CD4-positive, alpha-beta T cell treated with Interleukin-10 for 1 hour (primary cell): Measurements from ENCODE around the gene MARVELD1.

Source experiments
- DNase-seq: peaks from one replicate; pipeline ENCODE4 v3.0.0-alpha.2; 2020

The MARVELD1 gene

DNA sequence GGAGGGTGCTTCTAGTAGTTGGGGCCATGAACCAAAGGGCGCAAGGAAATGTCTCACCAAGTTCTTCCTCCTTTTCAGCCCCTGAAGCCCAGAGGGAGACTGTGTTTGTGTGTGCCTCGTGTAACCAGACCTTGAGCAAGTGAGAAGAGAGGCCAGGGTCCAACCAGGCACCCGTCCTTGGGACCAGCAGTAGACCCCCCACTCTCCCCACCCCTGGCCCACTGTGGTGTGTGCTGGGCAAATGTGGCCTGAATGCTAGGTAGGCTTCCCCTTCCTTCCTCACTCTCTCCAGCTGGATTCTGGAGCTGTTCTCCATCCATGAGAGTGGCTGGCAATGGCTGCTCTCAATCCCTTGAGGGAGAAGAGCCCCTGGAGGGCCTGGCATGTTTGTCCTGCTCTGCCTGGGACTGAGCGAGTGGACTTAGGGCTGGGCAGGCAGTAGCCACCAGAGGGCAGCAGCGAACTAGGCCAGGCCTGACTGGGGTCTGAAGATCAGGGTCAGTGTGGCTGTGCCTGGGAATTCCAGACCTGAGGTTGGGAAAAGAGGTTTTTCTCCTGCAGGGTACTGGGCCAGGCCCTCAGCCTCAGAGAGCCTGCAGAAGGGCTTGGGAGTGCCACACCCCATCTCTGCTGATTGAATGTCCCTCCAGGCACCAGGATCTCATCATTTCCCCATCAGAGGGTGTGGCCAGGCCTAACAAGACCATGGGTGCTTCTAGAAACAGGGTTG is 45.8 kb downstream of the MARVELD1 start:
- DNase-seq = peak; percentile 48

DNA sequence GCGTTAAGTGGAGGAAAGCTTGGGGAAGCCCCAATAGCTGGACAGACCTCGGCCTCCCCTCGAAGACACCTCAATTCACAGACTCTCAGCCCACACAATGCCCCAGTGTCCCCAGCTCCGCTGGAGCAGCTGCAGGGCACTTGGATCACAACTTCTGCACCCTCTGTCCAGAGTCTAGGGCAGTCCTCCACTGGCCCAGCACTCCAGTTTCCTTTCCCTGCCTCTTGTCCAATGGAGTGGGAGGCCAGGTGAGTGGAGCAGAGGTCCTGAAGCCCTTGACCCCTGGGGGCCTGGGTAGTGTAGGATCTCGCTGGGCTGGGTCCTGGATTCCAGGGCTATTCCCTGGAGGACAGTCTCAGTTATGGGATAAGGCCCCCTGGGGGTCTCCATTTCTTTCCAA is 46.4 kb downstream of the MARVELD1 start:
- no peak for DNase-seq

DNA sequence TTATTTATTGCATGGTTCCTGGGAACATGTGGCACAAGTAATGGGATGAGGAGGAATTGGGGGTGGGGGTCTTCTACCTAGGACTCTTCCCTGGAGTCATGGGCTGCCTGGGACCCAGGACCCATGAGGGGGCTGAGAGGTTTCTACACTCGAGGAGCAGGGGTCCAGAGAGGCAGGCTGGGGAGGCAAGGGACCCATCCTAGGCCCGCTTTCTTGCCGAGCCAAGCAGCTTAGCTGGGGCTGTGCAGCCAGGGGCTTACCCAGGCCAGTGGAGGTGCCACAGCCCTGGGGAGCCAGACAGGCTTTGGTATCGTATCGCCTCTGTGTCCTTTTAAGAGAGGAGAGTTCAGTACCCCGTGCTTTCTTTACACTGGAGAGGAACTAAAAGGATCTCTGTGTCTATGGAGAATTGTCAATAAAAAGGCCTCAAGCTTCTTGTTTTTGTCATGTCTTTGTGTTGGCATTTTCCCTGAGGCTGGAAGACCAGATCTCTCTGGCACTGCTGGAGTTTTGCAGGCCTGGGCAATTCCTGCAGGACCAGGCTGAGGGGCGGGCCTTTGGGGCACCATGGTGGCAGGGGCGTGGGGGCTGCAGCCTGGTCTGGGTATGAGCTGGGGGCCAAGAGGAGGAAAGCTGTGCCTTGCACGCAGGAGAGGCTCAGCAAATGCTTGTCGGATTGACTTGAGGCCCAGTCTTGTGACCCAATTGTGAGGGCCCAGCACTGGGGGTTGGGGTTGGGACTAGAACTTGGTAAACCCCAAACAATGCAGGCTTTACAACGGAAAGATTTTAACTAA is 47.1 kb downstream of the MARVELD1 start:
- no peak for DNase-seq

DNA sequence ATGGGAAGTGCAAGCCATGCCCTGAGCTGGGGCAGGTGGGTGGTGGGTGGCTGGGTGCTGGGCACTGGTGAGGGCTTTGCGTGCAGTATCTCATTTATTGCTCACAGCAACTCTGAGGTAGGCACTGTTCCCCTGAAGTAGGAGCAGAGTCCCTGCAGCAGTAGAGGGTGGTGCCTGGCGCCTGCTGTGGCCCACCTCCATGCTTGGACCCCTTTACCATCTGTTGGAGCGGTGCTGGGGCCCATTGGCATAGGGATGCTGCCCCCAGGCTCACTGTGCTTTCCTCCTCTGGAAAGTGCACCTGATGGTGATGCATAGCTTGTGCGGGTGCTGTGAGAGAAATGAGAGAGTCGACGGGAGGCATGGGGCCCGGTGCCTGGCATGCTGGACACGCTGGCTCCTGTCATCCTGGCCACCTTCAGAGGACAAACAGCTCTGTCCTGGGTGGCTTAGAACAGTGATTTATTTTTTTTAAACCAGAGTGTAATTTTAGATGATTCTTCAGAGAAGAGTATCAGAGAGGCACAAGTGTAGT is 47.9 kb downstream of the MARVELD1 start:
- DNase-seq = no peak

DNA sequence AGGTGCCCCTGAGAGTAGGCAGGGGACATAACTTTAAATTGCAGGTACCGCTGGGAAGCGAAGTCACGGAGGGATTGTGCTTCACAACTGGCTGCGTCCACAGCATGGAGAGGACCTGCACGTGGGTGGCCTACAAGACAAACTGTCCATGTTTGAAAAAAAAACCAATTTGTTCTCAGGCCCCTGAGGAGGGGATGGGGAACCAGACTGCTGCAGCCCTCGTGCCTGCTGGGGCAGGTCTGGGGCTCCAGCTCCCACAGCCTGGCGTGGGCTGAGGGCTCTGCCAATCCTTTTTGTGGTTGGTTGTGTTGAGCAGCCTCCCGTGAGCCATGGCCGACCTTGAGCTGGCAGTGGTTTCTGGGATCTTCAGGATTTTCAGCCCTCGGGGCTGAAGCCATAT is 48.5 kb downstream of the MARVELD1 start:
- no peak for DNase-seq

DNA sequence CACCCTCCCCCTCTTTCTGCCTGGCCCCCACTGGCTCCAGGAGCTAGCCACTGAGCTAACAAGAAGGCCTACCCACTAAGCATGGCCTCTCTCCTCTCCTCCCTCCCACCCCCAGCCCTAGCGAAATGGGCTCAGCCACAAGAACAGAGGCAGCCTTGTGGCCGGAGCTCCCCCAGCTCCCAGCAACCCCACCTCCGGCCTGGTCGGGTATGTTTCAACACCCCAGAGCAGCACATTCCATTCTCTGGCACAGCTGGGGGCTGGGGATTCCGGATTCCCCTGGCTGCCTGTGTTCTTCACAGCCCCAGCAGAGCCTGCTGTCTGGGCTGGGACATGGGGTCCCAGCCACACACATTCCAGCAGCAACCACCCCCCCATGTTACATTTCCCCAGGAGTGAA is 49.3 kb downstream of the MARVELD1 start:
- no peak for DNase-seq

DNA sequence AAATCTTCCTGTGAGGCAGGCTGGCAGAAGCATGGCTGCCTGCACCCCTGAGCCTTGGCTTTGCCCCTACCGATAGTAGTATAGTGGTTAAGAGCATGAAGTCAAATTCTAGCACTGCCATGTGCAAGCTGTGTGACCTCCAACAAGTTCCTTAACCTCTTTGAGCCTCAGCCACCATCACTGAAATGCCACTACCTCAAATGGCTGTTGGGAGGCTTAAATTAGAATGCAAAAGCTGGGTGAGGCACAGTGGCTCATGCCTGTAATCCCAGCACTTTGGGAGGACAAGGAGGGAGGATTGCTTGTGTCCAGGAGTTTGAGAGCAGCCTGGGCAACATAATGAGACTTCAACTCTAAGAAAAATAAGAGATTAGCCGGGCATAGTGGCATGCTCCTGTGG is 49.9 kb downstream of the MARVELD1 start:
- DNase-seq = no peak

DNA sequence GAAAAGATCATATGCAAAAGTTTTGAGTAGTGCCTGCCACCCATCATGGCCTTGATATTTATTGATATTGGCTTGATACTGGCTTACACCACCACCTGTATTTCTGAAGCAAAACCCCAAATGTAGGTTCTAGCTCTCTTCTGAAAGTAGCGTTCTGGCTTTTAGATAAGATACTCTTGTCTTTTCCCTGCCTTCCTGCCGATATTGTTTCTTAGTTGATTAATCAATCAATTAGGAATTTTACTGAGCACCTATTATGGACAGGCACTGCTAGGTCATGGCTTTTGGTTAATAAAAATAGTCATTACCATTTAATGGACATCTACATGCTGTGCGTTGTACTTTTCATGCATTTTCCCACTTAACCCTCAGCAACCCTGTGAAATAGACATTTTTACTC is 50.4 kb downstream of the MARVELD1 start:
- no peak for DNase-seq

DNA sequence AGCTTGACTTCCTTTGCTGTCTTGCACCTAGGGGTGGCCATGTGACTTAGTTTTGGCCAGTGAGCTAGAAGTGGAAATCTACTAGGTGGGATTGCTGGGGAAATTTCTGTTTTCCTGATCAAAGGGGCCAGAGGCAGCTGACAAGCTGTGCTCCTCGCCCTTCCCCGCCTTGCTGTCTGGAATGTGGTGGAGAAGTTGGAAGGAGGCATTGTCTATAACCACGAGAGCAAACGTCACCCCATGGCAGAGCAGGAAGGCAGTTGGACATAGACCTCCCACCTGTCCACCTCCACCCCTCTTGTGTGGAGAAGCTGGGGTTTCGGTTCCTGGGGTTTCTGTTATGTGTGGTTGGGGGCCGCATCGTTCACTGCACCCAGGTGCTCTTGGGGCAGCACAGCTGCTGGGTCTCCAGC is 51.0 kb downstream of the MARVELD1 start:
- no peak for DNase-seq

DNA sequence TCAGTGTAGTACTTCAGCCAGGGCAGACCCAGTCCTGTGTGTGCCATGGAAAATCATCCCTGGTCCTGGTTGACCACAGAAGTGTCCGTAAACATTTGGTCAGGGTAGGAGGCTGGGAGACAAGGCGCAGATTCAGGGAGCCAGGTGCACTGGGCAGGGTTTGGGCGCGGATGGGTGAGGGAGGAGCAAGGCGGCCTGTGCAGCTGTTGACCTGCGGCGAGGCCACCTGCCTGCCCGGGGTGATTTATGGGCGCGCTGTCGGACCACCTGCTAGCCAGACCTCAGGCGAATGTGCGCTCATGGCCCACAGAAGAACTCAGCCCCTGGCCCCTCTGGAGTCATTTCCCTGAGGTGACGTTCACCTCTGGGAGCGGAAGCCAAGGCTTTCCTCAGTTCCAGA is 51.7 kb downstream of the MARVELD1 start:
- no peak for DNase-seq

DNA sequence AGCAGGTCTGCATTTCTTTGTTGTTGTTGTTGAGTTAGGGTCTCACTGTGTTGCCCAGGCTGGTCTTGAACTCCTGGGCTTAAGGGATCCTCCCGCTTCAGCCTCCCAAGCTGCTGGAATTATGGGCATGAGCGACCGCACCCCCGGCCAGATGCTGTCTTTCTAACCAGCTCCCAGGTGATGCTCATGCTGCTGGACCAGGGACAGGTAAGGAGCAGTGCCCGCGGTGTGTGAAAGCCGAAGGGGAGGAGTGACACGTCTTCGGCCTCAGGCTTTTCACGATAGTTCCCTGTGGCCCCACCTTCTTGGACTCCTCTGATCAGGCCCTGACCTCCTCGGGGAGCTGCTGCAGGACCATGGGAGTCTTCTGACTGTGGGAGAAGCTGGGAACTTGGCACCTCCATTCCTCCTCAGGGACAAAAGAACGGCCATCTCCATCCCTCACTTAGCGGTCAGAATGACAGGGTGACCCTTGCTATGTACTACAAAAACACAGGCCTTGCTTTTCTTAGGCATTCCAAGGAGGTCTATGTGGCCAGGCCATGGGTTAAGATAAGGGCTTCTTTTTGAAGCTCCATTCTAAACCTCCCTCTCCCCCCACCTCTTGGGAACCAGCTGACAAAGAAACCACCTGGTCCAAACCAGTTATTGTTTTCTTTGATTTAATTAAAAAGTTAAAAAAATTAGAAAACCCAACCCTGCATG is 52.7 kb downstream of the MARVELD1 start:
- DNase-seq = no peak

DNA sequence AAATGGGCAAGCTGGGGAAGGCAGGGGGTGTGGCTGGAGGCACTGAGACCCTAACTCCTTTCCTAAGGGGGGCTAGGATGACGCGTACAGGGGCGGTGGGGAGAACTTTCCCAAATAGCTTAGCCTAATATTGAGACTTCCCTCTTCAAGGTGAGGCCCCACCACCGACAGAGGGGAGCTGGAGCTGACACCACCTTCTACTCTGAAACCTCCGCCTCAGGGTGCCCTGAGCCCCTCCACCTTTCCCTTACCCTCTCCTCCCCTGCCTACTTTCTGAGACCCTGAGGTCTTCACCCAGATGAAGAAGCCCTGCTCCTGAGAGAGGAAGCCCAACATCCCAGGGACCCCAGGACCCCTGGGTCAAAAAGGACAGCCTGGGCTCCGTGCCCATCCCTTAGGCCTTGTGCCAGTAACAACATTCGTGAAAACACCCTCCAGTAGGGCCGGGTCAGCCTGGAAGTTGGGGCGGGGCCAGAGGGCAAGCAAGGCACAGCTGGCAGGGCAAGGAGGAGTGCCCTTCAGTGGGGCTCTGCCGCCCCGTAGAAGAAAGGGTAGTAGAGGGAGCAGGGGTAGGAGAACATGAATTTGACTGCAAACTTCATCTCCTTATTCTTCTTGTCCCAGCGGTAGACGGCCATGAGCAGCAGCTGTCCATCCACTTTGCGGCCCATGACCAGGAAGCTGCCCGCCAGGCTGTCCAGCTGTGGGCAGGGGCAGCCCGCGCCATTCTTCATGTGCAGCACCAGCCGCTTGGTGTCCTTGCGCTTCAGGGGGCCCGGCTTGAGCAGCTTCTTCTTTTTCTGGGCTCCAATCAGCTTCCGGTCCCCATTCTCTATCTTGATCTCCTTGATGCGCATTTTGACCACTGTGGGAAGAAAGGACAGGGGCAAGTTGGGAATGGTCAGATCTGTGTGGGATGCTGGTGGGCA is 53.7 kb downstream of the MARVELD1 start:
- no peak for DNase-seq
